ENCODE measurements around the gene EMID1.

EMID1 gene

DNA sequence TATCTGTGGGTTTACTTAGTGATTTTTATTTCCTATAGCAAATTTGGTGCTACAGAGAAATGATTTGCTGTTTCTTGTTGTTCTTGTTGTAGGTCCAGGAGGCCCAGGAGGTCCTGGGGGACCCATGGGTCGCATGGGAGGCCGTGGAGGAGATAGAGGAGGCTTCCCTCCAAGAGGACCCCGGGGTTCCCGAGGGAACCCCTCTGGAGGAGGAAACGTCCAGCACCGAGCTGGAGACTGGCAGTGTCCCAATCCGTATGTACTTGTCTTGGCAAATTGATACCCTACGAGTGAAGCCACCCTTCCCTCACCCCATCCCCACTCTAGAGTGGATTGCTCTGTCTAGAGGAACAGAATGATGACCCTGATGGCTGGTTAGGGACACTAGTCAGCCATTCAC is 92.9 kb downstream of the EMID1 start:
- DNase-seq: no peak

DNA sequence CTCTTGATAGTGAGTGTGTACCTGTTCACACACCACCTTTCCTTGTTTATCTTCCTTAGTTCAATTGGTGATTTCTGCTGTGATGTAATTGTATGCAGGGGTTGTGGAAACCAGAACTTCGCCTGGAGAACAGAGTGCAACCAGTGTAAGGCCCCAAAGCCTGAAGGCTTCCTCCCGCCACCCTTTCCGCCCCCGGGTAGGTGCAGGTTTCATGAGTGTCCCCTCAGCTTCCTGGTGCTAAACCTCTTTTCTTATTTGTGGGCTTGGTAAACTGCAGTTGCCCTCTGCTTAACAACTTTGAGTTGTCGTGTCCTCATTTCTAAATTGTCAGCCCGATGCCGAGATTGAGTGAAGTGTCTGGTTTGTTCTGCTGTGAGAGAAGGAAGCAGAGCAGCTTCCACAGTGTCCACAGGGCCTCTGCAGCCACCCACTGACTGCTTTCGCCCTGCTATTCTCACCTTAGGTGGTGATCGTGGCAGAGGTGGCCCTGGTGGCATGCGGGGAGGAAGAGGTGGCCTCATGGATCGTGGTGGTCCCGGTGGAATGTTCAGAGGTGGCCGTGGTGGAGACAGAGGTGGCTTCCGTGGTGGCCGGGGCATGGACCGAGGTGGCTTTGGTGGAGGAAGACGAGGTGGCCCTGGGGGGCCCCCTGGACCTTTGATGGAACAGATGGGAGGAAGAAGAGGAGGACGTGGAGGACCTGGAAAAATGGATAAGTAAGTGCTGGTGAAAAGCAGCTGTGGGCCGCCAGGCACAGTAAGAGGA is 93.6 kb downstream of the EMID1 start:
- DNase-seq: no peak

DNA sequence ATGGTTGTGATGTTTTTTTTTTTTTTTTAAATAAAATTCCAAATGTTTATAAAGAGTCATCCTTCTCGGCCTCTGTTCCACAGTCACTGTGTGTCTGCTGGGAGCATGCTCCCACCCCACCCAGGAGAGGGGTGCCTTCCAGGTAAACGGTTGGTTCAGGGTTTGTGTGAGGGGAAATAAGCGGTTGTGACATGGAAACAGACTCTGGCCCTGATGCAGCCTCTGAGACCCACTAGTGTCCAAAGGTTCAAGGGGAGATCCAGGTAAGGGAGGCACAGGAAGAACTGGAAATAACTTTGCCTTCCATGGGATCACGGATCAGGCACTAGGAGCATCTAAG is 94.7 kb downstream of the EMID1 start:
- DNase-seq: no peak

DNA sequence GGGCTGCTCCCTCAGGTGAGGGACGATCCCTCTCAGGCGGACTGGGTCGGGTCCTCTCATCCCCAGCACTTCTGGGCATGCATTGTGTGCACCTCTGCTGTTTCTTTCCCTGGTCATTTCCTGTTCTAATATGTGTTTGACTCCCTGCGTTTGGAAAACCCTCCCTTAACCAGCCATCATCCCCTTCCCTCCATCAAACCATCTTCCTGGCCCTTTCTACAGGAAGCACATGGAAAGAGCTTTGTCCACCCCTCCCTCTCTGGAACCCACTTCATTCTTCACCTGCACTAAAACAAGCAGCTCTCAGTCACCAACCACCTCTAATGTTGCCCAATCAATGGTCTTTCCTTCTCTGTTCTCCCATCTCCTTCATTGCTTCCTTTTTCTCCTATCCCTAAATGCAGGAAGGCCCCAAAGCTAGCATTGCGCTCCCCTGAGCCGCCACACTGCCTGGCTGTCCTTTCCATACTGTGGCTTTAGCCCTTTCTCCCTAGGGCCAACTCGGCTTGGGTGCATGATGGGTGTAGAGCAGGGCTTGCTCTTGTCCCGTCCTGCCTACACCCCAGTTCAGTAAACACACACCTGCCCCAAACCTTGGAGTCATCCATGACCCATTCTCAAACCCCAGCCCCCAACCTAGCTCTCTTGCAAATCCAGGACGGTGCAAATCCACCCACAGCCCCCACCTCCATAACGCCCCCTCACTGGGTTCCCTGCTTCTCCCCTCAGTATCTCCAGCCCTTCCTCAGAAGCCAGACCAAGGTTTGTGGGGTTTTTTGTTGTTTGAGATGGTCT is 95.3 kb downstream of the EMID1 start:
- DNase-seq: no peak

DNA sequence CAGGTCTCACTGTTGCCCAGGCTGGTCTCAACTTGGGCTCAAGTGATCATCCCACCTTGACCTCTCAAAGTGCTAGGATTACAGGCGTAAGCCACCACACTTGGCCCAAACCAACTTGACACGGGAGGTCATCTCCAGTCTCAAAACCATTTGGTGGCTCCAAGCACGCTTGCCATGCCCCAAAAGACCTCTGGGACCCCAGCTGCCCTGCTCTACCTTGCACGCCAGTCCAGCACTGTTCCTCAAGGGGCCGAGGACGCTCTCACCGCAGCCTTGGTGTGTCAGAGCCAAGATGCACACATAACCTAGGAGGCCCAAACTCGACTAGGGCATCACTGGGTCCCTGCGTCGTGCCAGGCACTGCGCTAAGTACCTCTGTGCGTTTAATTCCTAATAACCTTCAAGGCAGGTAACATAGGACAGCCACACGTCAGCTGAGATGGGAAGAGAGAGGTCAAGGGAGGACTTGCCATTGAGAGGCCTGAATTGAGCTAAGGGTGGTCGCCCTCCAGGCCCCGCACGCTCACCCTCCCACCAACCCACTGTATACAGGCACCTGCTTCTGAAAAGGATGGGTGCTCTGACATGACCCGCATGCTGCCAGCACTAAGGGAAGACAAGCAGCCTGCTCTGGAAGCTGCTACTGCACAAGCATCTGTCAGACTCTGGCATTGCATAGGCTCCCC is 96.2 kb downstream of the EMID1 start:
- DNase-seq: no peak

DNA sequence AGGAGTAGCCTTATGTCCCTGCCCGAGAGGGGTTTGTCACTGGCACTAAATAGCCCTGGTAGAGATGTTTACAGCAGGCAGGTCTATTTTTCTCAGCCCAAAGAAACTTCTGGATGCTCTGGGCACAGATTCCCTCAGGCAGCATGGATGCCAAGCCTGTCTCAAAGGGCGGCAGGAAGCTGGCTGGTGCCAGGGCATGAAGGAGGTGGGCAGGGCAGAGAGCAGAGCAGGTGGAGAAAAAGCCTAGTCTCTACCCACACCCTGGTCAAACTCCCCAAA is 96.6 kb downstream of the EMID1 start:
- no peak for DNase-seq

DNA sequence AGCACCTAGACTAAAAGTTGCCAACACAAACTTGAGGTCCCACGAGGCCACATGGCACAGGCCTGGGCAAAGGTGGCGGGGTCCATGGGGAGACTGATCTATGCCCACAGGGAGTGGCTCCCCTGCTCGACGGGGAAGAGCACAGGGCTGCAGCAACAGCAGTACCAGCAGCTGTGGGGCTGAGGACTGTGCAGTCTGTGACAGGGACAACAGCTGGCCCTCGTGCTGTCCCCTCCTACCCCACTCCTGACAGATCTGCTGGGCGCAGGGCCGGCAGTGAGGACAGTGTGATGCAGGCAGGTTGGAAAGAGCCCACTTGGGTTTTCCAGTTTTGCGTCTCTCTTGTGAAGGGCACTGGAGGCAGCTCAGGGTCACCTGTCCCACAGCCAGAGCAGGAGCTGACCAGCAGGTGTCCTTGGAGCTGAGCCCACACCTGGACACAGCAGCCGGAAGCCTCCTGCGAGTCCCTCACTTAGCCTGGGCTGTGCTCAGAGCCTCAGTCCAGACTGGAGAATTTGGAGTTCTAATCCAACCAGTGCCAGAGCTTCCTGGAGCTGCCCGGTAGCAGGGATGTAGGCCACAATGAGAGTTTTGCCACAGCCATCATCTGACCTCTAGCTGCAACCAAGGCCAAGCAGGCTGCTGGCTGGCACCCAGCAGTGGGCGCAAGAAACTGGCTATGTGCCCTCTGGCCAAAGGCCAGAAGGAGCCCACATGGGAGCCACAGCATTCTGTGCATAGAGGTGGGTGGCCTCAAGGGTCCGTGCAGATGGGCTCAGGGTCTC is 97.2 kb downstream of the EMID1 start:
- DNase-seq: no peak

DNA sequence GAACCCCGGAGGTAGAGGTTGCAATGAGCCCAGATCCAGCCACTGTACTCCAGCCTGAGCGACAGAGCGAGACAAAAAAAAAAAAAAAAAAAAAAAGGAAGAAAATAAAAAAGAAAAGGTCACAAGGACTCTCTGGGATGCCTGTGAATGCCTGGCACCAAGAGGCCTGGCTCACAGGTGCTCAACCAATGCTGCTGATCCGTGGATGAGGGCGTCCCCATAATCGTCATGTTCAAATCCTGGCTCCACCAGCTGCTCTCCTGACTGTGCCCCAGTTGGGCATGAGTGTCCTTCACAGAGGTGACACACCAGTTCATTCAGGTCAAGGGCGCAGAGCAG is 100.1 kb downstream of the EMID1 start:
- DNase-seq: no peak

DNA sequence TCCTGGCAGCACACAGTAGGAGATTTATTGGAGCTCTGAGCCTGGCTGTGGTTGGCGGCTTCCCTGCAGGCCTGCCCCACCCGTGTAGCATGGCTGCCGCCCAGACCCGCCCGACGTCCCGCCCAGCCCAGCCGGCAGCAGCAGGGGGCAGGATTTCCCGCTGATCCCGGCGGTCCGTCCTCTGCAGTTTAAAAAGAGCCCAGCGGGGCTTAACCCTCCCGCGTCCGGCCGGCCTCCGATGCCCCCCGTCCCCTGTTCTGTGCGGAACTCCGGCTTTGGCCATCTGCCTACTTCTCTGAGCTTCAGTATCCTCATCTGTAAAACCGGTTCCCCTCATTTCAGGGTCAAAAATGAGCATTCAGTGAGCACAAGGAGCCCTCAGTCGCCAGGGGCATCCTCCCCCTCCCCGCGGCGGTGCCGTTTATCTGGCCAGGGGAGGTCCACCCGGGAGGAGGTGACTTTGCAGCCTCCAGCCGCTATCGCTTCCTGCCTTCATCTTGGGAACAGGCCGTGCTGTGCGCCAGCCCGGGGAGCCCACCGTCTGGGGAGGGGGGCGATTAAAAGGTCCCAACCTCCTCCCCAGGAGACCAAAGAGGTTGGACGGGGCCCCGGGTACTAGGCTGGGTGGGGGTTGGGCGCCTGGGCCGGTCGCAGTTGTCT is 100.6 kb downstream of the EMID1 start, which contains the start of gene GAS2L1:
Gene GAS2L1 (plus strand): TSS at position 476 of the 660 bp plus-strand sequence. CDS start 1,456 bp downstream, outside the sequence.
- DNase-seq: peak; percentile 49 to 60

DNA sequence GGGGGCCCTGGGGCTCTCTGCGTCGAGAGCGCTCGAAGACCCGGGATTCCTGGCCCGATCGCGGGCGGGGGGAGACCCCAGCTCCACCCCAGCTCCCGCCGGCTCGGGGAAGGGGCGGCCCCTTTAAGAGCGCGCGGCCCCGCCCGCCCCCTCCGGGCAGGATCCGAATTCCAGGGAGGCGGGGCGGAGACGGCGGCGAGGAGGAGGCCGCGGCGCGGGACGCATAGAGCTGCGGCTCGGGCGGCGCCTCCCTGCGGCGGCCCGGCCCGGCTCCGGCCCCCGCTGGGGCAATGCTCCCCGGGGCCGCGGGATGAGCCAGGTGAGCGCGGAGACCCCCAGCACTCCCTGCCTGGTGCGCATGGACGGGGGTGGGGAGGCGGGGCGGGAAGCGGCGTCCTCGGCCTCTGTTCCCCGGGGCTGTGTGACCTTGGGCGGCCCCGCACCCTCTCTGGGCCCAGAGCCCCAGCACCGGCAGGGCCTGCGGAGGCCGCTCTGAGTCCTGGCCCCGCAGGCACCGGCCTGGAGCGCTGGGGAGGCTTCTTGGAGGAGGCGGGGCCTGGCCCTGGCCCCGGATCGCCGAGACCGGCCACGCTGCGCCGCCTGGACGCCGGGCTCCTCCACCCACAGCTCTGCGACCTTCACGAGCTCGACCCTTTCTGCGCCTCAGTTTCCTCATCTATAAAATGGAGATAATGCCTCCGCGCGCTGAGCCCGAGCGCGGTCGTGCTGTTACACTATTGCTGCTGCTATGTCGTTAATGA is 101.3 kb downstream of the EMID1 start:
- DNase-seq: peak; percentile 23 to 60

DNA sequence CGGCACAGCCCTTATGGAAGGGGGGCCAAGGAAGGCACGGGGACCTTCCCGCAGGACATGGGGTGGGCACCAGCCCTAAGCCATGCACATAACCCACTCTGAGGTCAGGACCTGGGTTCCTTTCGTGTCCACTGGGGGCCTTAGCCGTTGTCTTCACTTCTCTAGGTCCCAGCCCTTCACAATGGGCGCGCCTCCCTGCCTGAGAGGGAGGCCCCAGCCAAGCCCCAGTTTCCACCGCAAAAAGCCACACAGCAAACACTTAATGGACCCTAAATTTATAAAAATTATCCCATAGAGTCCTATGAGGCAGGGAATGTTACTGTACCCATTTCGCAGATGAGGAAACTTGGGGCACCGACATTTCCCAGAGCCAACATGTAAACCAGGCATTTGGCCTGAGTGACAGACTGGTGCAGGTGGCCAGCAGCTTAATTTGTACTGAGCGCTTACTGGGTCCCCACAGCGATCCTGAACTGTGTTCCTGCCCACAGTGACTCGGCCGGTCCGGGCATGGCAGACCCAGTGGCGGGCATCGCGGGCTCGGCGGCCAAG is 102.0 kb downstream of the EMID1 start:
- DNase-seq: no peak

DNA sequence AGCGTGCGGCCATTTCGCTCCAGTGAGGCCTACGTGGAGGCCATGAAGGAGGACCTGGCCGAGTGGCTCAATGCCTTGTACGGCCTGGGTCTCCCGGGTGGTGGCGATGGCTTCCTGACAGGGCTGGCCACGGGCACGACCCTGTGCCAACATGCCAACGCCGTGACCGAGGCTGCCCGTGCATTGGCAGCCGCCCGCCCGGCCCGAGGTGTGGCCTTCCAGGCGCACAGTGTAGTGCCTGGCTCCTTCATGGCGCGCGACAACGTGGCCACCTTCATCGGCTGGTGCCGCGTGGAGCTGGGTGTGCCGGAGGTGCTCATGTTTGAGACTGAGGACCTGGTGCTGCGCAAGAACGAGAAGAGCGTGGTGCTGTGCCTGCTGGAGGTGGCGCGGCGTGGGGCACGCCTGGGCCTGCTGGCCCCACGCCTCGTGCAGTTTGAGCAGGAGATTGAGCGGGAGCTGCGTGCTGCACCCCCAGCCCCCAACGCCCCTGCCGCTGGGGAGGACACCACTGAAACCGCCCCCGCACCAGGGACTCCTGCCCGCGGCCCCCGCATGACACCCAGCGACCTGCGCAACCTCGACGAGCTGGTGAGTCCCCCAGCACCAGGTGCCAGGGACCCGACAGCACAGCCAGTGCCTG is 102.6 kb downstream of the EMID1 start:
- no peak for DNase-seq

DNA sequence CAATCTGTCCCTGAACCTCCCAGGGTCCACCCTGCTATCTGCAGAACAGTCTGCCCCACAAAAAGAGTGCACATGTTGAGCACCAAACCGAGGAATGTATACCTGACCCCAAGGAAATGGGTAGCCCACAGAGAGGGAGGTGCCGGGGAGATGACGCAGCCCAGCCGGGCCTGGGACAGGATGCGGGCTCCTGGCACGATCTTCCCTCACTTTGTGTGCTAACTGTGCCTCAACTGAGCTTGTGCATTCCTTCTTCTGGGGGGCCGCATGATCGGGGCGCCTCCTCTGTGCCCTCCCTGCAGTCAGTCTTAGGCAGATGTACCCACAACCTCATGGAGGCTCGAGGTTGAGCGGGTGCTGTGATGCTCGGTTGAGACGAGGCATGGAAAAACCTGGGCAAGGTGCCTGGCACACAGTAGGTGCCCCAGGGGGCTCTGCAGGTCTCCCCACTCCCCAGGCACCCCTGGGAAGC is 103.1 kb downstream of the EMID1 start:
- DNase-seq: no peak

Data from bone marrow (tissue), 2 donors.